Stimulated activated CD4-positive, alpha-beta T cell treated with anti-CD3 and anti-CD28 coated beads, TNF-alpha, amount 100 ng/mL, for 1 hour (primary cell): ENCODE results near the gene SCIN.
"Not testable (repeated sequence)": the region's sequence is repeated elsewhere in the genome, so short reads cannot be mapped to it uniquely, and the experiment has no call there.

ENCODE experiments used
- DNase-seq, 3 donors: peaks; one replicate each; pipeline ENCODE4 v3.0.0-alpha.2; 2020; ENCODE audit warnings: low read depth in 3 of 3, low spot score in 1 of 3

SCIN gene

GRCh38 chr7:12686891-12687717 is 116.6 kb downstream of the SCIN start, which contains the start of gene ARL4A:
ARL4A (plus strand) TSS chr7:12687633; CDS start chr7:12688255, 622 bp downstream.
- peak; percentile 70 to 77 (median 73) for DNase-seq

GRCh38 chr7:12687718-12688171 is 117.2 kb downstream of the SCIN start:
- no peak for DNase-seq

DNA sequence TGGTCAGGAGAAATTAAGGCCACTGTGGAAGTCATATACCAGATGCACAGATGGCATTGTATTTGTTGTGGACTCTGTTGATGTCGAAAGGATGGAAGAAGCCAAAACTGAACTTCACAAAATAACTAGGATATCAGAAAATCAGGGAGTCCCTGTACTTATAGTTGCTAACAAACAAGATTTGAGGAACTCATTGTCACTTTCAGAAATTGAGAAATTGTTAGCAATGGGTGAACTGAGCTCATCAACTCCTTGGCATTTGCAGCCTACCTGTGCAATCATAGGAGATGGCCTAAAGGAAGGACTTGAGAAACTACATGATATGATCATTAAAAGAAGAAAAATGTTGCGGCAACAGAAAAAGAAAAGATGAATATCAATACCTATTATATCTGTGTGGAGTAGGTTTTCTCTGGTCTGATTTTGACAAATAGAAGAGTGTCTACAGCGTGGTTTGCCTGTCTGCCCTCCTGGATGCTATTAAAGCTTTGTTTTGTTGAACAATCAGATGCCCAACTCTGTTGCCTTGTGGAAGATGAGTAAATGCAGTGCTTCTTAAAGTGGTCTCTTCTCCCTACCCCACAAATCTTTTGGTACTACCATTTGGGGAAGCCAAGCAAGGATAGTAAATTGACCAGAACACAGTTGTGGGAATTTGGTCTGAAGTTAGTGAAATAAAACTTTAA is 118.1 kb downstream of the SCIN start:
- DNase-seq = not testable (repeated sequence)

GRCh38 chr7:12689451-12689850 is 118.9 kb downstream of the SCIN start:
- DNase-seq = no peak

GRCh38 chr7:12690041-12690878 is 119.7 kb downstream of the SCIN start:
- no peak for DNase-seq

- not testable (repeated sequence) for DNase-seq
Measured at GRCh38 chr7:12691388-12691787, 120.9 kb downstream of the SCIN start.

GRCh38 chr7:12692035-12692434 is 121.5 kb downstream of the SCIN start:
- DNase-seq = no peak

DNA sequence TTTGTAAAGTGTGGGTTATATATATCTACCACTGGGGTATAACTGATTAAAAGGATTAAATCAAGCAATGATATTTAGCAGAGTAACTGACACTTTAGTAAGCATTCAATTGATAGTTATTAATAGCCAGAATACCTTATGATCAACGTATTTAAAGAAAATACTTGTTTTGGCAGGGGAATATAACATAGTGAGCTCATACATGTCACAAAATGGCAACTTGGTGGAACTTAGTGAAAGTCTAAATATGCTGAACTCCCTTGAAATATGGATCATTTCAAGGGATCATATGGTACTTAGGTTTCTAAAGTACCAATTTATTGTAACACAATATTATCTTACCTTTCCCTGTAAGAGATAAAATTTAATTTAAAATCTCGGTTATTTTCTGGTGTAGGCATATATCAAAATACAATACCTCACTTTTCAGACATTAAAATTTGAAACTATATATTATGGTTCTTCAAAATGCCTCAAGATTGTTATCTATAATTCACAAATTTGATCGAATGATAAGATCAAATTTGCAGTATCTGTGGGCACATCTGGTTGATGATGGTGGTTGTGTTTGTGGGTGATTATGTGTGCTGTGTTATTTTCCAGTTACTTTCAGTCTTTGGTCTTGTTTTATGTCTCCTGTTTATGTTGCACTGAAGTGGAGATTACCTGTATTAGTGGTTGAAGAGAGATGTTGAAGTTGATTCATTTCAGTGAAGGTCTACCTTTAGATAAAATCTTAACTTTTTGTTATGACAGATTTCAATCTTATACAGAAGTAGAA is 122.1 kb downstream of the SCIN start:
- no peak for DNase-seq

DNA sequence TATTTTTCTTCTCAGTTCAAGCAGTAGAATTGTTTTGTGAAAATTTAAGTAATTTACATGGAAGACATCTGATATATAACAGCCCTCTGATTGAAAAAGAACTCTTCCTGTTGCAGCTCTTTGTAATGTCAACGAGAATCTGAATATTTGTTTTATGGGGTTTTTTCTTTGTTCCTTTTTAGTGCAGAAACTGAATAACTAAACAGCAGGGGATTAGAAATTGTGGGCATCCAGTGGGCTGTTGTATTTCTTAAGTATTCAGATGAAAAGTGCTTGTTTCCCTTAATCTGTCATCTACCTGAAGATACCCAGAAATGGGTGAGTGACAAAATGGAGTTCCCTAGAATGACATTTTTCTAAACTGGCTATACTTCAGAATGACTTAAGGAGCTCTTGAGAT is 124.3 kb downstream of the SCIN start:
- no peak for DNase-seq

DNA sequence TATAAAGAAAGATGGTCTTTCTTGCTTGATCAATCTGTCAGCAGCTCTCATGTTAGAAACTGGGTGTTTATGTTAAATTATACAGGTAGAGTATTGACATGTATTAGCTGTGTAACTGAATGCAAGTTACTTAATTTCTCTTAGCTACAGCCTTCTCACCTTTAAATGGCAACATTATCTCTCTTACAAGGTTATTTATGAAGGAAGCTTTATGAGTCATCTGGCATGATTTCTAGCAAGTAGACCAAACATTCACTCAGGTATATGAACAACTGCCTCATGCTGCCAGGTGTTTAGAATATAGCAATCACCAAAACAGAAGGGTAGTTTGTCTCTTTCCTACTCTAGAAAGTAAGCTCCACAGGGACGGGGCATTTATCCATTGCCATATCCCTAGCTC is 125.4 kb downstream of the SCIN start:
- DNase-seq = no peak

DNA sequence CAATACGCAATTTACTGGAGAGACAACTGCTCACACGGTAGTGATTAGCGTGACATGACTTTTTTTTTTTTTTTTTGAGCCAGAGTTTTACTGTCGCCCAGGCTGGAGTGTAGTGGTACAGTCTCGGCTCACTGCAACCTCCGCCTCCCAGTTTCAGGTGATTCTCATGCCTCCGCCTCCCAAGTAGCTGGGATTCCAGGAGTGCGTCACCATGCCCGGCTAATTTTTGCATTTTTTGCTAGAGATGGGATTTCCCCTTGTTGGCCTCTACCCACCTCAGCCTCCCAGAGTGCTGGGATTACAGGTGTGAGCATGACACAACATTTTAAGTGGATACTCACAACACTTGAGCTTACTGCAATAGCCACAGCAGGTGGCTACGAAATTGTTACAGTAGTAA is 128.8 kb downstream of the SCIN start:
- DNase-seq = no peak

- DNase-seq = no peak
Measured at GRCh38 chr7:12701433-12701832, 130.9 kb downstream of the SCIN start.

DNA sequence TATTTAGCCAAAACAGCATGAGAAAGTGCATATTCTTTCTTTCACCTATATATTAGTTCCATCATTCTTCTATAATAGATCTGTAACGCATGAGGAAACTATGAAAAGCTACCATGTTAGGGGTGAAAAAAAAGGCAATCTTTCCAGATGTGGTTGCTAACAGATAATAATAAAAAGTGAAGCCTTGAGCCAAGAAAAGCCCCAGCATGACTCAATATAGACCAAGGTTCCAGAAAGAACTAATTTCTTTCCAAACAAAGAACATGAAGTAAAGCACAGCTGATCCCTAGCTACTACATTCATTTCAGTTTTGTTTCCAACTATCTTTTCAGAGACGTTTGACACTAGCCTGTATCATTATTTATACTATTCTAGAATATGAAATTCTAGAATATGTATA is 133.4 kb downstream of the SCIN start:
- no peak for DNase-seq

DNA sequence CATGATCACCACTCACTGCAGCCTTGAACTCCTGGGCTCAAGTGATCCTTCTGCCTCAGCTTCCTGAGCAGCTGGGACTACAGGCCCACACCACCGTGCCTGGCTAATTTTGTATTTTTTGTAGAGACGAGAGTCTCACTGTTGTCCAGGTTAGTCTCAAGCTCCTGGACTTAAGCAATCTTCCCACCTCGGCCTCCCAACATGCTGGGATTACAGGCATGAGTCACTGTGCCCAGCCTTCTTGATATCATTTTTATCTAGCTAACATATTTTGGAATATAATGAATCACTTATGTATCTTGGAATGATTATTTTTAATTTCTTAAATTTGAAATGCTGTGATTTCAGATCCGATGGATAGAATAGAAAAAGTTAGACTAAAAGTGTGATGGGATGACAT is 135.4 kb downstream of the SCIN start:
- DNase-seq = no peak

DNA sequence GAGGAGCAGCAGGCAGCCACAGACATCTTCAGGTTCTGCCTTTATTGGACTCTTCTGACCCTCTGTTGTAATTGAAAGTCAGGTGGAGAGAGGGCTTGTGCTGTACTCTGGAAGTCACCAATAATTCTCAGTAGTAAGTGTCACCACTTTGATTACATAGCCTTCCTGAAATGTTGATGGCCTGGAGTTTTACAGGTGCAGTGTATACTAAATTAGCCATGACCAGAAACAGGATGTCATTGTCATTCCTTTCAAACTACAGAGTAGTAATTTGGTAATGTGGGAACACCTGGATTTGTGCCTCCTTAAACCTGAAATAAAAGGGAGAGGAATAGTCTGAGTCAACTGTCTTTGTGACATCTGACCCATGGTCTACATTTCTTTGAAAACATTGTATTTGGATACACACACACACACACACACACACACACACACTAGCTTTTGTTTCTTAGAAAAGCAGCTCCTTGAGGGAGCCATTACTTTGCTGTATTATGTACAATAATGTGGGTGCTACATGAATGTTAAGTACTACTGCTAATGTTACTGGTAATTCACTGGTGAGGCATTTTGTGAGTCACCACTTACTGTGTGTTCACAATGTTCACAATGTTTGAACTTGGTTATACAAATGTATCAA is 136.5 kb downstream of the SCIN start:
- DNase-seq = no peak

DNA sequence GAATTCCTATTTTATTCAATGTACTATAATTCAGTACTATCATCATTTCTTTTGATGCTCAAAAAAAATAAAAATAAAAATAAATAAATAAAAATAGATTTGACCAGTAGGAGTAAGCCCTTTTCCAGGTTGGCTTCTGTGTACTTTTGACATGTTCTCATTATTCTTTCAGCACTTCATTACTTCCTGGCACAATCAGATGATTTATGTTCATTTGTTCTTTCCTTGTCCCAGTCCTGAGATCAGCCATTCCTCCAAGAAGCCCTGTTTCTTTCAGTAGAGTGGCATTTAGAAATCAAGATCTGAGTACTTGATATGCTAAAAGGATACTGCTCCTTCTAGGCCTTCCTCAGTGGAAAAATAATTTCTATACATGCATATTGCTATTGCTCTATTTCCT is 137.8 kb downstream of the SCIN start:
- no peak for DNase-seq
